NCI-H2196 (cell line): ENCODE results near the gene CCT3.
"Not testable (repeated sequence)": the region's sequence is repeated elsewhere in the genome, so short reads cannot be mapped to it uniquely, and the experiment has no call there.

Experiments
- DNase-seq: peaks from one replicate; lab custom pipeline; 2025; ENCODE audit not compliant: unreplicated experiment; lab: John Stamatoyannopoulos, UW

CCT3 gene

DNA sequence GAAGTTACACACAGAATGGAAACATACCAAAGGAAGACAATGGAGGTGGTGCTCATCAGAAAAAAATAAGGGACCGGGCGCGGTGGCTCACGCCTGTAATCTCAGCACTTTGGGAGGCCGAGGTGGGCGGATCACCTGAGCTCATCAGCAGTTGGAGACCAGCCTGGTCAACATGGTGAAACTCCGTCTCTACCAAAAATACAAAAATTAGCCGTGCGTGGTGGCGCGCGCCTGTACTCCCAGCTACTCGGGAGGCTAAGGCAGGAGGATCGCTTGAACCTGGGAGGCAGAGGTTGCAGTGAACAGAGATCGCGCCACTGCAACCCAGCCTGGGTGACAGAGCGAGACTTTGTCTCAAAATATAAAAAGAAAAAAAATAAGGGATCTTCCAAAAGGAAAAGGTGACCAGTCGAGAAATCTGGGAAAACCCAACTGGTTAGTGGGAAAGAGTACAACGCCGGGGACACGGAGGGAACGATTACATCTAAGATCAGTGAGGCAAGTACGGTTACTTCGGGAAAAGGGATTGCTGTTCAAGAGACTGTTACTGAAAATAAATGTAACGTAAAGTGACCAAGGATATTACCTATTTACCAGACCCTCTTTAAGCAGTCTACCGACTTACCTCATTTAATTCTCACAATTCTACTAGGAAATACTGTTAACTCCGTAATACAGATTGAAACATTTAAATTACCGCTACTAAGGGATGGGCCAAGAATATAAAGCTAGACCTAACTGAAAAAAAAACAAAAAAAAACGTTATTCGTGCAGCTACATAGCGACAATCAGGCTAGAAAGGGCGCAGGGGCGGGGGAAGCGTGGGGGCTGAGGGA, 822 bp downstream of the CCT3 start:
- DNase-seq, result no peak

DNA sequence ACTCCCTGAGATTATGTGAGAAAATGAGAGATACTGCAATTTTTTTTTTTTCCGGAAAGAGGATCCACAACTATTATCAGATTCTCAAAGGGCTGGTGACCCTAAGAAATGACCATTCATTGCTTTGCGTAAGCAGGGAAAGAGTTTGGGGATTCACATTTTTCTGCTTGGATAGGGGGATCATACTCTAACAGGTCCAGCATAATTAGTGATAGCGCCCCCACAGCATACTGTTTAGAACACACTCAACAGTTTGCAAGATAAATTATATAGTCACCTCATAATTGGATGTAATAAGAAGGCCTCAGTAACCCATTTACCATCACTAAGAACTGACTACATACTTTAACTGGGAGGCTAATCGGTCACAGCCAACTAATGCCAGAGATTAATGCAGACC, 1.9 kb downstream of the CCT3 start:
- DNase-seq, result no peak

DNA sequence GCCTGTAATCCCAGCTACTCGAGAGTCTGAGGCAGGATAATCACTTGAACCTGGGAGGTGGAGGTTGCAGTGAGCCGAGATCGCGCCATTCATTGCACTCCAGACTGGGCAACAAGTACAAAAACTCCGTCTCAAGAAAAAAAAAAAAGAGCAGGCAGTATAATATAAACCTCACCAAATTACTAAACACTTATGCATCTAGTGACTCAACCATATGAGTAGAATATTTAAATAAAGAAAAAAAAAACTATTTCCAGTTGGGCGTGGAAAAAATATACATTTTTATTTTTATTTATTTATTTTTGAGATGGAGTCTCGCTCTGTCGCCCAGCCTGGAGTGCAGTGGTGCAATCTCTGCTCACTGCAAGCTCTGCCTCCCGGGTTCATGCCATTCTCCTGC, 14.9 kb downstream of the CCT3 start:
- not testable (repeated sequence) for DNase-seq

DNA sequence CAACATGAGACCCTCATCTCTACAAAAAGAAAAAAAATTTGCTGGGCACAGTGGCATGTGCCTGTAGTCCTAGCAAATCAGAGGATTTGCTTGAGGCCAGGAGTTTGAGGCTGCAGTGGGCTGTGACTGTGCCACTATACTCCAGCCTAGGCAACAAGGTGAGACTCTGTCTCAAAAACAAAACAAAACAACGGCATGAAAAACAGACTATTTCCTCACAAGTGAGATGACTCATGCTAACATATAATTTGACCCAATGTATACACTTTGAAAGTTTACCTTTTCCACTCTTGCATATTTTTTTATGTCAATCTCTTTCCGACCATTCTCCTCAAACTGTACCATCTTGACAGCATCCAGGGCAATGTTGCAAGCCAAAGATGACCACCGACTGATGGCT, 17.5 kb downstream of the CCT3 start:
- no peak for DNase-seq

DNA sequence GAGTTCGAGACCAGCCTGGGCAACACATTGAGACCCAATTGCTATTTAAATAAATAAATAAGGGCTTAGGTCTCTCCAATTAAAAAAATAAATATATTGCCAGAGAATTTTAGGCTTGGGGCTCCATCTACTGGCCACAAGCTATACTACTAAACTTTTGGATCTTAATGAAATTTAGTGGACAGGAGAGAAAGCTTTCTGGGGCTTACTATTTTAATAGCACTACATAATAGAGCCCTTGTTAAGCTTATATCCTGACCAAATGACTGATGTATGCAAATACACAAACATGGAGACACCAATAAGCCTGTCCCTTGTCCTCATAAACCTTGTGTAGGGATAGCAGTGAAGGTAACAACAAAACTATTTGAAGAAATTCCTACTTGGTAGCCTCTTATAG, 18.4 kb downstream of the CCT3 start:
- peak; percentile 26 for DNase-seq

DNA sequence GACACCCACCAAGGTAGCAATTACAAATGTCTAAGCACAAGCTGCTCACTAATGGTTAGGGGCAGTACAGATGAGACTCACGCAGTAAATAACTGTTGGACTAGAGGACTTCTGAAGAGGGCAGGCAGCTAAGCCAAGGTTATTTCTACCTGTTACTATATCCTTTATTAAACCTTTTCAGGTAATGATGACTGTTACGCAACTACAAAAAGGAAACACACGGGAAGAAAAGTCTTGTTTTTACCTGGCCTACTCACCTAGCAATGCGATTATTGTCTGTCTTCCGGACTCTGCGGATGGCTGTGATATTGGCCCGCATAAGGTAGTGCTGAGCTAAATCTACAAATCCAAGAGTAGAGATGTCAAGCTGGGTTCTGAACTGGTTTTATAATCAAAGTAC, 21.2 kb downstream of the CCT3 start:
- DNase-seq, result no peak

DNA sequence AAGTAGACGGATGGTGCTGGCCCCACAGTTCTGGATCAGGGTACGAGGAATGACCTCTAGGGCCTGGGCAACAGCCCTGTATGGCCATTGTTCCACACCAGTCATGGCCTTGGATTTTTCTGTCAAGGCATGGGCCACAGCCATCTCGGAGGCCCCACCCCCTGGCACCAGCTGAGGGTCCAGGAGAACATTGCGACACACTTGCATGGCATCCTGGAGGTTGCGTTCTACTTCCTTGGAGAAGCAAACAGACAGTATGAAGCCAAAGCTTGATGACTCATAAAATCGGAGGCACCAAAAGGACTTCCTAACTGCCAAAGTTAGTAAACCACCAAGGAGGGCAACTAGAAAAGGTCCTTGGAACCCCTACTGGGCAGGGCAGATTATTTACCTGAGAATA, 27.1 kb downstream of the CCT3 start:
- DNase-seq, result no peak

DNA sequence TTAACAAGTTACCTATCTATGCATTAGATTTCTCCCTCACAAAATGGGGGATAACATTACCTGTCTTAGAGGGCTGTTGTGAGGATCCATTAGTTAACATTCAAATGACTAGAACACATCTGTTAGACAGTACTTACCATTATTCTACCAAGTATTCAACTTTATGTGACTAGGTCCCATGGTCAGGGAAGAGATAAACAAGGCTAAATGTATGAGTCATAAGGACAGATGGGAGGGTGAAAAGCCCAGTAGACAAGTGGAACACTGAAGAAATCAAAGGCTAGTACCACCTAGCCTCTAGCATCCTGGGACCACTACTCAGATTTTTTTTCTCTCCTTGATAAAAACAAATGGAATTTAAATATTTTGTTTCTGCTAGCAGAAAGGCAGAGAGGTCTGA, 30.0 kb downstream of the CCT3 start:
- no peak for DNase-seq

DNA sequence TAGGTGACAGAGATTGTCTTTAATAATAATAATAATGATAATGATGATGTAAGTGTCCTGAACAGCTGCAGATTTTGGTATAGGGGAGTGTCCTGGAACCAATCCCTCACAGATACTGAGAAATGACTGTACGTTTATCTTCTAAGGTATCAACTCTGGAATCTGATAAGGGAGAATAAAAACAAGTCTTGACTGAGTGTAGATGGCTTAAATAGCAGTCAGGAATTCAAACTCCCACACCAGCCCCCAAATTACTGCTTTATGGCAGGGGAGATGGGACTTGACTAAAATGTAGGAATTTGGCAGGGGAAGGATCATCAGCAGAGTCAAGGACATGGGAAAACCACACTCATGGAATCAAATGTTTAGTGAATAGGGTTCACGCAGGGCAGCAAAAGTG, 32.9 kb downstream of the CCT3 start:
- DNase-seq, result no peak

DNA sequence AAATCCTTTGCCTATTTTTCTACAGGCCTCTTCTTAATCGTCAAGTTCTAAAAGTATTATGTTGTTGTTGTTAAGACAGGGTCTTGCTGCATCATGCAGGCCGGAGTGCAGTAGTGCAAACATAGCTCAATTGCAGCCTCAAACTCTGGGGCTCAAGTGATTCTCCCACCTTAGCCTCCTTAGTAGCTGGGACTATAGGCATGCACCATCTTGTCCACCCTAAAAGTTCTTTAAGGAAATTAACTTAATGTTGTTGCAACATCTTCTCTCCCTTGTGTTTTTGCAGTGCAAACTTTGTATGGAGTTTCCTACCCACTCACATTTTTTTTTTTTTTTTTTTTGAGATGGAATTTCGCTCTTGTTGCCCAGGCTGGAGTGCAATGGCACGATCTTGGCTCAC, 34.9 kb downstream of the CCT3 start:
- DNase-seq, result no peak

DNA sequence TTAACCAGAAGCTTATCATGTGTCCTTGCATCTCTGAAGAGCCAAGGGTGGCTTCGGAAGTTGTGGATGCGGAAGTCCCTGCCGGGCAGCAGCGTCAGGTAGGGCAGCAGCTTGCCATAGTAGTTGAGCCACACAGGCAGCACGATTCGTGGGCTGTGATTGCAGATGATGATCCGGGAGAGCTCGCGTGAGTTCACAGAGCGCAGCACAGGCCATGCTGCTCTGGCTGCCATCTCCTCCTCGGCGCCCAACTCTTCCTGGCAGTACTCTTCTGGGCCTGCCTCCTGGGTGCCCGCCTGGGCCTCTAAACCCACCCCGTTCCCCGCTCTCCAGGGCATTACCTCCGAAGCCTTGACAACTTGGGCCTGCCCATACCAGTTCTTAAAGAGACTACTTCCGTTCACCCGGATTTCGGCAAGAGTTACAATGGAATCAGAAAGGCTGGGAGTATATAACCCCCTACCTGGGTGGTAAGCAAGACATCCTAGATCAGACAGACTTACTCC, 39.2 kb downstream of the CCT3 start, which contains the start of gene VHLL:
VHLL (minus strand) TSS at position 456 of the 506 bp plus-strand sequence; CDS start at position 338, 118 bp downstream.
- no peak for DNase-seq

DNA sequence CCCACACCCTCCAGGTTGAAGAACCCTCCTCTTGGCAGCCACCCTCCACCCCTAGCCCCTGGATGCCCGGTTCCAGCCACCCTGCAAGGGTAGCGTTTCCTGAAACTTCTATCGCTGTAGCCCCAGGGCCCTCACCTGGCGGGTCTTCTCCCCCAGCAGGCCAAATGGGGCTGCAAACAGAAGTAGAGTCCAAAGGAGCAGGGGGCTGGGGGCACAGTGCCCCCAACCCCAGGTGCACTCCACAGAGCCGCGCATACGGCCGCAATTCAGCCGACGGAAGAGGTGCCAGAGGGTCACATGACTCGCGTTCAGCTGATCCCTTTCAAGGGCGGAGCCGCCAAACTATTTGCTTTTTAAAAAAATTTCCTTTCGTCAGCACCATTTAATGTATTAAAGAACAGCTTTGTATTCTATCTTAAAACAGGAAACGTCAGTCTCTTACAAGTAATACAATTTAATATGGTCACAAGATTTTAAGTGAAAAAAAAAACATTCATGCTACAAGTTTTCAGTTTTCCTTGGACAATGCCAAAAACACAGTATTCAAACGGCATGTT, 42.6 kb downstream of the CCT3 start, which contains the start of gene GLMP:
GLMP (minus strand) TSS at position 289 of the 557 bp plus-strand sequence; CDS start at position 255, 34 bp downstream.
- DNase-seq, result peak; percentile 71

DNA sequence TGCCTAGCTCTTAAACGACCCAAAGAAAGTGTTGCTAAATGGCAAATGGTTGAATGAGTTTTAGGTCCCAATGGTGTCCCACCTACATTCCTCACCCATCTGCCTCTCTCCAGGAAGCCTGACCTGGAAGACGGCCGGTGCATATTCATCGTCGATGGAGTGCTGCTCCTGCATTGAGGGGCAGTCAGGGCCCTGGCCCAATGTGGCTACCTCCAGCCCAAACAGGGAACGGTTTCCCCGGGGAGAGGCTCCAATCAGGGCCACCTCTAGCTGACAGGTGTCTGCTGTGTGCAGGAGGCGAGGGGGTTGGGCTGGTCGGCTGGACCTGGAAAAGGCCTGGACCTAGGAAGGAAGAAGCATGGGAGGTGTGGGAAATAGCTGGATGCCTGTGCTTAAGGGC, 44.2 kb downstream of the CCT3 start:
- DNase-seq, result no peak

DNA sequence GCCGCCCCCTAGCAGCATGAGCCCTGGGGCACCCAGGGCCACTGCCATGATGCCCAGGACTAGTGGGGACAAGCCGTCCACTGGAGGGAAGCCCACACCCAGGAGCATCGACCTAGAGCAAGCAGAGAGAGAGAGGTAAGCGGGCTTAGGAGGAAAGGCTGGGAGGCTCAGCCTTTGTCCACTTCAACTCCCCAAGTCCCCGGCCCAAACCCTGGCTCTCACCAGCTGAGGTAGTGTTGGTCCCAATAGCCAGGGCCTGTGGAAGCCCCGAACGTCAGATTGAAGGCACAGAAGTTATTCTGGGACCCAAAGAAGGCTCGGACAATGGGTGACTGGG, 45.0 kb downstream of the CCT3 start:
- DNase-seq, result no peak

DNA sequence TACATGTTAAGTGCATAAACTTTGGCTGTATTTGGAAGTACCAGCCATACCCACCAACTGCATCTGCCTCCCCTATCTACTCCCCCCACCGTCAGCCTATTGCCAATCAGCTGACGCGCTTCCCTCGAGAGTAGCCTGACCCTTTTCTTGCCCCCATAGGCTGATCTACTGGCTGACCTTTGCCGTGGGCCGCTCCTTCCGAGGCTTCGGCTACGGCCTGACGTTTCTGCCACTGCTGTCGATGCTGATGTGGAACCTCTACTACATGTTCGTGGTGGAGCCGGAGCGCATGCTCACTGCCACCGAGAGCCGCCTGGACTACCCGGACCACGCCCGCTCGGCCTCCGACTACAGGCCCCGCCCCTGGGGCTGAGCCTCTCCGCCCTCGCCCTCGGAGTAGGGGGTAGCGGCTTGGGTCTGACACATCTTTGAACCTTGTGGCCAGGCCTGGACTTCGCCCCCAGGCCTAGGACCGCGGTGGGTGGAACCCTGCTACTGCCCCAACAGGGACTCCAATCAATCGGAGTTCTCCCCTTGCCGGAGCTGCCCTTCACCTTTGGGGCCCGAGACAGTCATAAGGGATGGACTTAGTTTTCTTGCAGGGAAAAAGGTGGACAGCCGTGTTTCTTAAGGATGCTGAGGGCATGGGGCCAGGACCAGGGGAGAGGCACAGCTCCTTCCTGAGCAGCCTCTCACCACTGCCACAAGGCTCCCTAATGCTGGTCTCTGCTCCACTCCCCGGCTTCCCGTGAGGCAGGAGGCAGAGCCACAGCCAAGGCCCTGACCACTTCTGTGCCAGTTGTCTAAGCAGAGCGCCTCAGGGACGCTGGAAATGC, 46.6 kb downstream of the CCT3 start:
- peak; percentile 56 for DNase-seq

DNA sequence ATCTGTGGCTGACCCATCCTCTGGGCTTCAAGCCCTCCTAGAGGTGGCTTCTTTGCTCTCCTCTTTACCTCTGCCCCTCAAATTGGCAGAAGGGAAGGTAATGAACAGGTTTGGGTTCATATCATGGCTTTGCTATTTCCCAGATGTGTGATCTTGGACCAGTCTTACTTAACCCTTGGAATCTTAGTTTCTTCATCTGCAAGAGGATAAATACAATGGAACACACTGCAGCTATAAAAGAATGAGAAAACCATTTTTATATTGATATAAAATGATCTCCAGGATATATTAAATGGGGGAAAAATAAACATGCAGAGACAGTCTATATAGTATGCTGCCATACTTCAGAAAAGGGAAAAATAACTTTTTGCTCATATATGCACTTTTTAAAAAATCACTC, 48.2 kb downstream of the CCT3 start:
- DNase-seq, result no peak

DNA sequence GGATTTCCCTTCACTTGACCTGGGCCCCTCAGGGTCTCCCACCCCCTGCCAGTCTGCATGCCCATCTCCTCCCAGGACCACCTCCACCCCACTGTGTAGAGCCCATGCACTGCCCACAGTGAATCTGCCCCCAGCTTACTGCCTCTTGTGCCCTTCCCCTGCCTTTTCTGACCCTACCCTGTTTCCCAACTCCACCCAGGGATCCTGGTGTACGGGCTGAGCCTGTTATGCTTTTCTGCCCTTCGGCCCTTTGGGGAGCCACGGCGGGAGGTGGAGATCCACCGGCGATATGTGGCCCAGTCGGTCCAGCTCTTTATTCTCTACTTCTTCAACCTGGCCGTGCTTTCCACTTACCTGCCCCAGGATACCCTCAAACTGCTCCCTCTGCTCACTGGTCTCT, 52.0 kb downstream of the CCT3 start:
- DNase-seq, result no peak

DNA sequence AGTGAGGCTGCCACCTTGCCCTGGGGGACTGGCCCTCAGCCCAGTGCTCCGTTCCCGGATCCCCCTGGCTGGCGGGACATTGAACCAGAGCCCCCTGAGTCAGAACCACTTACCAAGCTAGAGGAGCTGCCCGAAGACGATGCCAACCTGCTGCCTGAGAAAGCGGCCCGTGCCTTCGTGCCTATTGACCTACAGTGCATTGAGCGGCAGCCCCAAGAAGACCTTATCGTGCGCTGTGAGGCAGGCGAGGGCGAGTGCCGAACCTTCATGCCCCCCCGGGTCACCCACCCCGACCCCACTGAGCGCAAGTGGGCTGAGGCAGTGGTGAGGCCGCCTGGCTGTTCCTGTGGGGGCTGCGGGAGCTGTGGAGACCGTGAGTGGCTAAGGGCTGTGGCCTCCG, 52.7 kb downstream of the CCT3 start:
- no peak for DNase-seq

DNA sequence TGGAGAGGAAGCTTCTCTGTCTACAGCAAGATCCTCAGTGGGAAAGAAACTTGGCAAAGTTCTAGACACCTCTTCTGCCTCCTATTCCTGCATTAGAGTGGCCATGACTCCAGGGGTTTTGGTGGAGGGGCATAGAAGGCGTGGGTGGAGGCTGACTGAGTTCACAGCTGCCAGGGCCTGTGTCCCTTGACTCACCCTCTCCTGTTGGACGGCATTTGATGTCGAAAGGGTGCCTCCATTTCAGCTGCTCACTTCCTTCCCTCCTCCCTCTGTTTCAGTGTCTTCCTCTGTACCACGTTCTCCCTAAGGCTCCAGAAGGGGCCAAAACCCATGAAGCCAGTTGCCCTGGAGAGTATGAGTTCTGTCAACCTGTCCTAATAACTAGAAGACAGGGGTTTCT, 53.3 kb downstream of the CCT3 start:
- no peak for DNase-seq

DNA sequence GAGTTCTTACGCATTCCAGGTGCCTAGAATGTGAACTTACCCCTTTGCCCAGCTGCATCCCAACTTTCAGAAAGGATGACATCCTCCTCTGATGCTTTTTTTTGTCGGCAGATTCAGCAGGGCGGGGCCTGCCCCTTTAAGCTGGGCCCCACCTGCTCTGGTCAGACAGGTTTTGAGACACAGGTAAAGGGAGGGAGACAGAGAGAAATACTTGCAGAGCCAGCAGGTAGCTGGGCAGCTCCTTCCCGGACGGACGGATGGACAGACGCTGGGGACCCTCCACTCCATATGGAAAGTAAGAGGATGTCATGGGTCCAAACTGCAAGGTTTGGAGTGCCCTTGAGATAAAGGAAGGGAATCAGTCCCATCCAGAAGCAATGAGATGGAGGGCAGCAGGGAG, 54.0 kb downstream of the CCT3 start, which contains the start of gene TMEM79:
TMEM79 (plus strand) TSS at position 214 of the 400 bp plus-strand sequence. CDS start 902 bp downstream, outside the sequence.
- no peak for DNase-seq

DNA sequence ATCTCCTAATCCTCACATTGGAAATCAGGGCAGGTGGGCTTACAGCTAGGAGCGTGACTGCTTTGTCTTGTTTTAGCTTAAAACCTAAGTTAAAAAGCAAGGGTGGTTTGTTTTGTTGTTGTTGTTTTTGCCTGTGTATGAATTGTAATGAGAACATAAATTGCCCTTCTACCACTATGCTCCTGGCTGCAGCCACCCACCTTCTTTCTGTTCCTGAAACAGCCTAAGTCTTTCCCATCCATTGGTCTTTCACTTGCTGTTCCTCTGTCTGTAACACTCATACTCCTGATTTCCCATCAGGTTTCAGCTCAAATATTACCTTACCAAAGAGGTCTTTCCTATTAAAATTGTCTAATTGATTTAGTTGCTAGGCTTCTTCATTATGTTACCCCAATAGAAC, 54.6 kb downstream of the CCT3 start:
- DNase-seq, result no peak
